GM18508 (cell line): ENCODE measurements around the gene RAB3A.

Source experiments
- ATAC-seq: cut with Tn5 transposase; IDR thresholded peaks from one replicate; pipeline ENCODE4 v1.9.1; 2021; ENCODE audit warnings: moderate number of reproducible peaks; ENCODE audit not compliant: insufficient read depth, unreplicated experiment

The RAB3A gene, protein sequence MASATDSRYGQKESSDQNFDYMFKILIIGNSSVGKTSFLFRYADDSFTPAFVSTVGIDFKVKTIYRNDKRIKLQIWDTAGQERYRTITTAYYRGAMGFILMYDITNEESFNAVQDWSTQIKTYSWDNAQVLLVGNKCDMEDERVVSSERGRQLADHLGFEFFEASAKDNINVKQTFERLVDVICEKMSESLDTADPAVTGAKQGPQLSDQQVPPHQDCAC

GRCh38 chr19:18203863-18204393 is at the start of gene RAB3A:
Gene RAB3A, minus strand, starts transcription at chr19:18204042. Its CDS starts 1,302 bp downstream, at chr19:18202740.
- ATAC-seq = peak; percentile 82

DNA sequence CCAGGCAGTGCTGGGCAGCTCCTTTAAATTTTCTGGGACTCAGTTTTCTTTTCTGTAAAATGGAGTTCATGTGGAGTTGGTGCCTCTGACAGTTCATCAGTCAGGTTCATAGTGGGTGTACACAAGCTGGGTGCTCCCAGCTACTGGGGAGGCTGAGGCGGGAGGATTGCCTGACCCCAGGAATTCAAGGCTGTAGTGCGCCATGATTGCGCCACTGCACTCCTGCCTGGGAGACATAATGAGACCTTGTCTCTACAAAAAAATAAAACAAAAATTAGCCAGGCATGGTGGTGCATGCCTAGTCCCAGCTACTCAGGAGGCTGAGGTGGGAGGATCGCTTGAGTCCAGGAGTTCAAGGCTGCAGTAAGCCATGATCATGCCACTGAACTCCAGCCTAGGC is 49.3 kb upstream of the RAB3A start:
- ATAC-seq = no peak

GRCh38 chr19:18252370-18252717 is 48.5 kb upstream of the RAB3A start:
- no peak for ATAC-seq

- no peak for ATAC-seq
Measured at GRCh38 chr19:18251587-18252369, 47.9 kb upstream of the RAB3A start.

DNA sequence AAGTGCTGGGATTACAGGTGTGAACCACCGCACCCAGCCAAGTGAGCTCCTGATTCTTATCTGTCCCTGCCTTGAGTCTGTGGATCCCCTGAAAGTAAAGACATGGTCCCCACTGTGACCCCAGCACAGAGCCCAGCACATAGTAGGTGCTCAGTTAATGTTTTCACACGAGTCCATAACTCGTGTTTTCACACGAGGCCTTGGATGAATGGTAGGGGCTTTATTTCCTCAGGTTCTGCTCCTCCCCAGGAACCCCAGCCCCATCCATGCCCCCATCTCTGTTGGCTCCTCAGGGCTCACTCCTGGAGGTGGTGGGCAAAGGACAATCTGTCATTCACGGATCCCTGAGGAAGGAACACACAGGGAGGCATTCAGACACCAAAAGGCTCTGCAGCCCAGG is 46.0 kb upstream of the RAB3A start:
- ATAC-seq = no peak

- ATAC-seq = no peak
Measured at GRCh38 chr19:18245297-18245696, 41.5 kb upstream of the RAB3A start.

DNA sequence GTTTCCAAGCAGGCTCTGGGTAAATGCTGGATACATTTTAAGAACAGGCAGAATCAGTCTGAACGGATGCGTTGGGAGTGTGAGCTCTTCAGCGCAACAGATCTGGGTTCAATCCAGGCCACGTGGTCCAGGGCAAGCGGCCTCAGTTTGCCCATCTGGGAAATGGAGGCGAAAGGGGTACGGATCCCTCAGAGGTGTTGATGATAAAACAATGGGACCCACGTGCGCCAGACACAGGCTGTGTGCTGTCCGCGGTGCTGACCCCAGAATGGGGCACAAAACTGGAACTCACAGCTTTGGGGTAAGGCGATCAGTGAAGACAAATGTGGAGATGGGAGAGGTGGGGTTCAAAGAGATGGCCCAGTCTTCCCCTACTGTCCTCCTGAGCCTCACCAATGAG is 35.5 kb upstream of the RAB3A start:
- ATAC-seq = no peak

DNA sequence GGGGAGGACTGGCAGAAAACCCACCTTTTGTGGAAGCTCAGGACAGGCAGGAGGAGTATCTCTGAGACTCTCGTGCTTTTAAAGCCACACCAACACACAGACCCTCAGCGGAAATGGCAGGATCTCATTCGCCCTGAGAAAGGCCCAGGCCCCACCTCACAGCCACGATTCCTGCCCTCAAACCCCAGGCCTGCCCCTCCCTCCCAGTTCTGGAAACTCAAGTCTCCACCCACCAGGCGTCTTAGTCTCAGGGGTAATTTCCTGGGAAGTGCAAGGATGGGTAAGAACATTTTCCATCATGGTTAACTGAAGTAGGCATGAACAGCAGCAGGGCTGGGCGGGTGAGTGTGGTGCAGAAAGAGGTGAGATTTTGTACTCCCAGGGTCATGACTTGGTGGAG is 30.4 kb upstream of the RAB3A start:
- no peak for ATAC-seq

DNA sequence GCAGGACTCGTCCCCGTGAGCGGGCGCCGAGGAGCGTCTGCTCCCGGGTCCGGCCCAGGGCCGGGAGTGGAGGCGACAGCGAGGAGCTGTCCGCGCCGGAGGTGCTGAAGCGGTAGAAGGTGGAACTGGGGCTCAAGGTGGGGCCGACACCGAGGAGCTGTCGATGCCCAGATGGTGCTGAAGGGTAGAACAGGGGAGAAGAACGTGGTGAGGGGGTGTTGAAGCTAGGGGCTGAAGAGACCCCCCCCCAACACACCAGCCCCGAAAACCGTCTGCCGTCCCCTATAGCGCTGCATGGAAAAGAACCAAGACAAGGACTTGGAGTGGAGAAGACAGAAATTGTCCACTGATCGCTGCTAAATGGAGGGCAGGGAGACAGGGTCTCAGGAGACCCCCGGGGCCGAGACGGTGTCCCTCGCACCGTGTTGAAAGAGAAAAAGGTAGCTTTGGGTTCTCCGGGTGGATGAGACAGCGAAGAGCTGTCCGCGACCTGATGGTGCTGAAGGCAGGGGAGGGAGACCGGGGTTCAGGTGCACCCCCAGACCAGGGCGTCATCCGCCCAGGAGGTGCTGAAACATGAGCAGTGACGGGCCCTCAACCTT is 29.5 kb upstream of the RAB3A start:
- ATAC-seq = no peak

GRCh38 chr19:18232540-18233223 is 28.8 kb upstream of the RAB3A start:
- no peak for ATAC-seq

DNA sequence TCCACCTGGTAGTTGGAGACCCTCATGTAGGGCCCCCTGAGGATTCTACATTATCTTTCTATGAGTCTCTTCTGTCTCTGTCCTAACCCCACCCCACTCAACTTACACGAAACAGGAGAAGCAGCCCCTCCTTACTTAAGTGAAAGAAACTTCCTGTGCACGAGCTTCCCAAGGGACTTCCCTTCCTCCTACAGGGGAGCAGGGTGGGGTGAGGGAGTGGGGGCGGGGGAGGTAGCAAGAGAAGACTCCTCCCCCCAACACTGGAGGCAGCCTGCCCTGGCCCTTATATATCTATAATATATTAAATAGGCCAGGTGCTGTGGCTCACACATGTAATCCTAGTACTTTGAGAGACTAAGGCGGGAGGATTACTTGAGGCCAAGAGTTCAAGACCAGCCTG is 27.9 kb upstream of the RAB3A start:
- ATAC-seq = no peak

DNA sequence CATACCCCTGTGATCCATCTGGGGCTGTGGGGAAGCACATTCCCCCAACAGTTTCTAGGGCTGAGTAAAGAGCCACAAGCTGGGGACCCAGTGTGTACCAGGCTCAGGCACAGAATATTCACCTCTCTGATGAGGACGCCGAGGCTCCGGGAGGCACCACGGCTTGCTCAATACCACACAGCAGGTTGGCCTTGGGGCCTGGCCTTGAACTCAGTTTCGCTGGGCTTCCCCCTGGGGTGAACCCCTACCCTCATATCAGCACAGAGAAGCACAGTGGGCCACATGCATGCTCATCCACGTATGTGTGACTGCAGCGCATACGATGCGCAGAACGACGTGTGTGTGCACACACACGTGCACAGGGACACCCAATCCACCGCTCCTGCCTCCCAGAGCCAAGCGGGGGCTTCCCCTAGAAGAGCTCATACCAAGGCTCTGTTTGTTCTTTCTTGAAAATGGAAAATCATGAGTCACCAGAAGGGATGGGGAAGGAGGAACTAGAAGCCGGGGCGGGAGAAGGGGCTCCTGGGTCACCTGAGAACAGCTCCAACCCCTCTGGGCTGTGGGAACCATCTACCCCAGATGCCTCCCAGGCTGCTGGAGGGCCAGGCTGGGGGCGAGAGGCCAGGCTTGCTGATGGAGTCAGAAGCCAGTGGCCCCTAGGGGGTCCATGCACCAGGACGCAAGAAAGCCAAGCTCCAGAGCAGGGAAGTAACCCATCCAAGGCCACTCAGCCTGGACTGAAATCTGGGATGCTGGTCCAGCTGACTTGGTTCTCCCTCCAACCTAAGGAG is 27.3 kb upstream of the RAB3A start:
- no peak for ATAC-seq

- ATAC-seq = no peak
Measured at GRCh38 chr19:18229915-18230314, 26.1 kb upstream of the RAB3A start.

DNA sequence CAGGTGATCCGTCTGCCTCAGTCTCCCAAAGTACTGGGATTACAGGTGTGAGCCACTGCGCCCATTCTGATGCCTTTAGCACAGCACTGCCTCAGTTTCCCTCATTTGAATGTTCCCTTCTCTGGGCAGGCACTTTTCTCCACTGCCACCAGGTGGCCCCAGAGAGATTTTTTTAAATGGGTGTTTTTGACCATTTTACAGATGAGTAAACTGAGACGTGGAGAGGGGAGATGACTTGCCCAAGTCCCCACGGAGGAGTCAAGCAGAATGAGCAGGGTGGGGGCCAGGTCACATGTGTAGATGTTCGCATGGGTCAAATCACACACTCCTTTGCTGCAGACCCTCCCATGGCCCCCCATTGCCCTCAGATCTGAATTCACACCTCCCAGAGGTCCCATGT is 25.6 kb upstream of the RAB3A start:
- no peak for ATAC-seq

DNA sequence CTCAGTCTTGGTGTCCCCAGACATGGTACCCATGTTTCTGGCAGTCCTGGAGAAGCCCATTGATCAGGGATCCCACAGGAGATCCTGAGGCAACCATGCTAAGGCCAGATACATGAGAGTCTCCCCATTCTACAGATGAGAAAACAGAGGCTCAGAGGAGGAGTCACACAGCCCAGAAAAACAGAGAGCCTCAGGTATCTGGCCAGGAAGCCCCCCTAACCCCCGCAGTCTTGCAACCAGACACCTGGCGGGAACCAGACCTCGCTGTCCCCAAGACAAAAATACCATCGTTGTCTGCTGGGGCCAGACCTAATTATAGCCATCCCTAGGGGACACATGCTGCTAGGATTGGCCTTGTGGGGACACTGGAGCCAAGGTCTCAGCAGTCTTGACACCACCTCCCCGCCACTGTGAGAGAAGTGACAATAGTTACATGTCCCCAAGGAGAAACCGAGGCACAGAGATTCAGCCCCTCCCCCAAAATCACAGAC is 24.0 kb upstream of the RAB3A start:
- ATAC-seq = no peak

GRCh38 chr19:18226956-18227780 is 23.3 kb upstream of the RAB3A start:
- no peak for ATAC-seq

DNA sequence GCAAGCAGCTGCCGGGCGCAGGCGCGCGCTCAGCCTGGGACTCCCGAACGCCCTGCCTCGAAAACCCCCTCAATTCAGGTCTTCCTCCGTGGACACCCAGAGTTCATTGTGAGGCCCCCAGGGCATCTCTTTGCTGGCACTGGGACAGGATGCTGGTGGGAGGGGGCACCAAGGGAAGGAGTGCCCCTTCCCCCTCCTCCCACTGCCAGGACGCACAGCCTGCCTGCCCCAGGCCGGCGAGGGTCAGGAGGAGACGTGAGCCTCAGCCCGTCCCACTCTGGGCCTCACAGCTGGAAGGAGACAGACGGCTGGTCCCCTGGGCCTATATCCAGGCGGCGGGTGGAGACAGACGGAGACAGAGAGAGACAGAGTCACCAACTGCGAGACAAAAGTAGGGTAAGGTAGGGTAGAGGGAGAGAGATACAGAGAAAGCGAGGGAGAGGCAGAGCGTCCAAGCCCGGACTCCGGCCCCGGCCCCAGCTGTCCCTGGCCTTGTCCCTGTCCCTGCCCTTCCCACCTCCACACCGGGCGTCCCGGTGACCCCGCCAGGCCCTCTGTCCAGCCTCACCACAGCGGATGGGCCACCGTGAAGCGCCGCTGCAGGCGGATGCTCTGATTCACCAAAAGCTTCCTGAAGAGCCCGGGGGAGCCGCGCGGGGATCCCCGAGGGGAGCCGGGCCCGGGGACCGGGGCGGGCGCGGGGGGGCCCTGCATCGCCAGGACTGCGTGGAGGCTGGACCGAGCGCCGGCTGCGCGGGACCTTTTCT is 22.0 kb upstream of the RAB3A start, which contains the start of gene PDE4C:
Gene PDE4C, minus strand, starts transcription at position 737 of the 767 bp plus-strand sequence. Its CDS starts 23 bp downstream, at position 714.
- ATAC-seq = no peak

- no peak for ATAC-seq
Measured at GRCh38 chr19:18225355-18225701, 21.5 kb upstream of the RAB3A start.
